Testis (tissue), 2 donors: ENCODE results near the gene ZBTB20.

Experiments
- POLR2A ChIP-seq: fragments of 450-650 bp; IDR thresholded peaks from one replicate; pipeline ENCODE4 v1.6.1; 2017; ENCODE audit warnings: antibody characterized with exemption, mild to moderate bottlenecking, moderate library complexity
- TF ChIP-seq, protein P1 (sequence below), 3 experiments: fragments of 450-650 bp in 2 of 3; fragments of 200-600 bp in 1 of 3; sonication (generic) in 1 of 3; IDR thresholded peaks; one replicate each; pipeline ENCODE4 v1.5.1; 2016 to 2019; ENCODE audit warnings: antibody characterized with exemption in 3 of 3, mild to moderate bottlenecking in 2 of 3, moderate library complexity in 1 of 3

DNA sequence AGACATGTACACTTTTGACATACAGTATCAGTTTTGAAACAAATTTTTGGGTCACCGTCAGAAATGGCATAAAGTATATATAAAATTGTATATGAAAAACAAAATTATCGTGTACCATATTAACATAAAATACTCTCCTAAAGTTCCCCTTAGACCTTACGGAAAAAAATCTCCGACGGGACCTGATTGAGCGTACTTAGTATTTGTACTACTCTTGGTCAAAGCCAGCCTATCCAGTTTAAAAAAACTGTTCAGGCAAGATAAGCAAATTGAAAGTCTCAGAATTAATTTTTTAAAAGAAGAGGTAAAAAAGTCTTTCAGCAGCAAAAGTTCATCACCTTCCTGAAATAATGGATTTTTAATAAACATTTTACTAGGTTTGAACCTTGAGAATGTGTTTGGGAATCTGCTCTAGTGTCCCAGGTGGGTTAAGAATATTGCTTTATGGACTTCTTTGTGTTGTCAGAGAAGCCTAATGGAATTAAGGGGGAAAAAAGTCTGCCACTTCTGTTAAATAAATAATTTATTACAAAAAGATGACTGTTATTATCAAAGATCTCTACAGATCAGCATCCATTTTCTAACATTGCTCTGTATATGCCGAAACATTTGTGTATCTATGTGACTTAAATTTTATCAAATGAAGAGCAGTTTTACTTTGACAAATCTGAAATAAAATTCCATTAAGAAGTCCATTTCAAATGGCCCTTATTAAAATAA is 48.6 kb downstream of the ZBTB20 start:
- TF ChIP-seq, protein P1, sequence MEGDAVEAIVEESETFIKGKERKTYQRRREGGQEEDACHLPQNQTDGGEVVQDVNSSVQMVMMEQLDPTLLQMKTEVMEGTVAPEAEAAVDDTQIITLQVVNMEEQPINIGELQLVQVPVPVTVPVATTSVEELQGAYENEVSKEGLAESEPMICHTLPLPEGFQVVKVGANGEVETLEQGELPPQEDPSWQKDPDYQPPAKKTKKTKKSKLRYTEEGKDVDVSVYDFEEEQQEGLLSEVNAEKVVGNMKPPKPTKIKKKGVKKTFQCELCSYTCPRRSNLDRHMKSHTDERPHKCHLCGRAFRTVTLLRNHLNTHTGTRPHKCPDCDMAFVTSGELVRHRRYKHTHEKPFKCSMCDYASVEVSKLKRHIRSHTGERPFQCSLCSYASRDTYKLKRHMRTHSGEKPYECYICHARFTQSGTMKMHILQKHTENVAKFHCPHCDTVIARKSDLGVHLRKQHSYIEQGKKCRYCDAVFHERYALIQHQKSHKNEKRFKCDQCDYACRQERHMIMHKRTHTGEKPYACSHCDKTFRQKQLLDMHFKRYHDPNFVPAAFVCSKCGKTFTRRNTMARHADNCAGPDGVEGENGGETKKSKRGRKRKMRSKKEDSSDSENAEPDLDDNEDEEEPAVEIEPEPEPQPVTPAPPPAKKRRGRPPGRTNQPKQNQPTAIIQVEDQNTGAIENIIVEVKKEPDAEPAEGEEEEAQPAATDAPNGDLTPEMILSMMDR (IDR thresholded peaks at IDR 0.05) = no peak
- TF ChIP-seq POLR2A = no peak
